ENCODE results near the gene ZNF804A. TPM values are rescaled to one million over a fixed set of nuclear protein-coding genes. Genes with fewer than 3 reads are reported as not detected.

ZNF804A gene
- total and polyA plus RNA-seq, 2 of the 4 experiments (the other 2 are of a cell fraction) = 2.2 to 2.7 TPM

DNA sequence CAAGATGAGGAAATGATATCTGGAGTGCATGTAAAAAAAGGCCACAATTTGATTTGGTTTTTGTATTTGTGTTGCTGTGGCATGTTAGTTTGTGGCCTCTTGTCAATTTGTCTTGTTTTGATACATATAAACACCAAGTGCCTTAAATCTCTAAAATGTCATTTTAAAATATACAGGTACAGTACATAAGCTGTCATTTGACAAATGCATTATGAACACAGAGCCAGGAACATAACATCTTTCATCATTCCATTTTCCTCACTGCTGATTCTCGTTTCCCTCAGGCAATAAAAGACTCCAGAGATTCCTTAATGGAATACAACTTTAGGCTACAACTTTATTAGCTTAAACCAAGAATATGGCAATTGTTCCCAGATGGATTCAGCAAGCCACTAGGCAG is 217.5 kb downstream of the ZNF804A start:
- Histone ChIP-seq H3K27me3 (ENCODE audit: control insufficient read depth, insufficient read depth, low read length) (no peaks in the 10 kb centered on the region), H3K23ac (ENCODE audit: low read depth, low read length) (no peak overlapping the region), H3K56ac (ENCODE audit: extremely low read depth, insufficient read depth, low read length) (no peak overlapping the region), H3K27ac (ENCODE audit: insufficient read depth, low read length) (no peak overlapping the region), H2BK120ac (ENCODE audit: low read depth, low read length) (no peak overlapping the region), H3K4me2 (ENCODE audit: low read depth, low read length) (no peak overlapping the region), H3K9me1 (ENCODE audit: insufficient read depth, low read length) (no peaks in the 10 kb centered on the region), H2BK5ac (ENCODE audit: low read depth, low read length, poor library complexity, severe bottlenecking) (no peak overlapping the region), H2AK9ac (replicated peaks; ENCODE audit: low read depth, low read length, poor library complexity) (no peak overlapping the region), H3K18ac (ENCODE audit: low read depth, low read length) (no peak overlapping the region), H3K9me3 (ENCODE audit: control insufficient read depth, insufficient read depth, low read length) (no peaks in the 10 kb centered on the region), H3K9ac (ENCODE audit: low read depth, low read length) (no peak overlapping the region), H2AK5ac (ENCODE audit: low read depth, low read length) (no peak overlapping the region), H3K36me3 (ENCODE audit: control insufficient read depth, insufficient read depth, low read length) (no peaks in the 10 kb centered on the region), H3K4me1 (ENCODE audit: control insufficient read depth, insufficient read depth, low read length) (no peaks in the 10 kb centered on the region), H4K8ac (ENCODE audit: low read depth in 2 of 2, low read length in 2 of 2) (no peak overlapping the region), H3K79me1 (ENCODE audit: low read depth in 1 of 2, low read length in 2 of 2) (no peaks in the 10 kb centered on the region), H3K4ac (ENCODE audit: low read depth, low read length) (no peak overlapping the region), H2AFZ (replicated peaks; ENCODE audit: low read length, poor library complexity) (no peak overlapping the region), H3K14ac (replicated peaks; ENCODE audit: low read depth, low read length) (no peak overlapping the region), H4K20me1 (ENCODE audit: insufficient read depth, low read length) (no peaks in the 10 kb centered on the region), H2BK20ac (ENCODE audit: low read depth, low read length) (no peak overlapping the region), H2BK15ac (ENCODE audit: low read depth, low read length) (no peak overlapping the region), H4K5ac (ENCODE audit: low read depth, low read length) (no peak overlapping the region), H4K91ac (ENCODE audit: insufficient read depth, low read depth, low read length) (no peak overlapping the region), H3K4me3 (ENCODE audit: insufficient read depth, low read depth, low read length) (no peak overlapping the region)
- WGBS, 2 experiments (ENCODE audit: extremely low coverage in 2 of 2, insufficient read length in 1 of 2) = no CpG with 5 or more reads among the region's 1 CpG
- BruUV-seq (replicated peaks) = no TSS peak
- TF ChIP-seq, protein P1, sequence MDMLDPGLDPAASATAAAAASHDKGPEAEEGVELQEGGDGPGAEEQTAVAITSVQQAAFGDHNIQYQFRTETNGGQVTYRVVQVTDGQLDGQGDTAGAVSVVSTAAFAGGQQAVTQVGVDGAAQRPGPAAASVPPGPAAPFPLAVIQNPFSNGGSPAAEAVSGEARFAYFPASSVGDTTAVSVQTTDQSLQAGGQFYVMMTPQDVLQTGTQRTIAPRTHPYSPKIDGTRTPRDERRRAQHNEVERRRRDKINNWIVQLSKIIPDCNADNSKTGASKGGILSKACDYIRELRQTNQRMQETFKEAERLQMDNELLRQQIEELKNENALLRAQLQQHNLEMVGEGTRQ (IDR thresholded peaks at IDR 0.05; ENCODE audit: low read depth, low read length) = no peak
- TF ChIP-seq RFX5 (IDR thresholded peaks at IDR 0.05; ENCODE audit: low read depth, low read length) (no peak), CHD1 (IDR thresholded peaks at IDR 0.05; ENCODE audit: low read depth, low read length) (no peak), RCOR1 (IDR thresholded peaks at IDR 0.05; ENCODE audit: insufficient replicate concordance, low read length) (no peak), CEBPB (IDR thresholded peaks at IDR 0.05; ENCODE audit: low read depth, low read length) (no peak), SMC3 (IDR thresholded peaks at IDR 0.05; ENCODE audit: low read depth, low read length) (no peak), MAZ (IDR thresholded peaks at IDR 0.05; ENCODE audit: borderline replicate concordance, low read depth, low read length) (no peak), MXI1 (IDR thresholded peaks at IDR 0.05; ENCODE audit: borderline replicate concordance, low read depth, low read length) (no peak), FOS (IDR thresholded peaks at IDR 0.05; ENCODE audit: low read depth, low read length) (no peak), NFE2L2 (IDR thresholded peaks at IDR 0.05; ENCODE audit: low read depth, low read length) (no peak)
- TF ChIP-seq, protein P2, sequence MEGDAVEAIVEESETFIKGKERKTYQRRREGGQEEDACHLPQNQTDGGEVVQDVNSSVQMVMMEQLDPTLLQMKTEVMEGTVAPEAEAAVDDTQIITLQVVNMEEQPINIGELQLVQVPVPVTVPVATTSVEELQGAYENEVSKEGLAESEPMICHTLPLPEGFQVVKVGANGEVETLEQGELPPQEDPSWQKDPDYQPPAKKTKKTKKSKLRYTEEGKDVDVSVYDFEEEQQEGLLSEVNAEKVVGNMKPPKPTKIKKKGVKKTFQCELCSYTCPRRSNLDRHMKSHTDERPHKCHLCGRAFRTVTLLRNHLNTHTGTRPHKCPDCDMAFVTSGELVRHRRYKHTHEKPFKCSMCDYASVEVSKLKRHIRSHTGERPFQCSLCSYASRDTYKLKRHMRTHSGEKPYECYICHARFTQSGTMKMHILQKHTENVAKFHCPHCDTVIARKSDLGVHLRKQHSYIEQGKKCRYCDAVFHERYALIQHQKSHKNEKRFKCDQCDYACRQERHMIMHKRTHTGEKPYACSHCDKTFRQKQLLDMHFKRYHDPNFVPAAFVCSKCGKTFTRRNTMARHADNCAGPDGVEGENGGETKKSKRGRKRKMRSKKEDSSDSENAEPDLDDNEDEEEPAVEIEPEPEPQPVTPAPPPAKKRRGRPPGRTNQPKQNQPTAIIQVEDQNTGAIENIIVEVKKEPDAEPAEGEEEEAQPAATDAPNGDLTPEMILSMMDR (conservative IDR thresholded peaks at IDR 0.05; ENCODE audit: low read depth, low read length) = no peak
- TF ChIP-seq, protein P3, sequence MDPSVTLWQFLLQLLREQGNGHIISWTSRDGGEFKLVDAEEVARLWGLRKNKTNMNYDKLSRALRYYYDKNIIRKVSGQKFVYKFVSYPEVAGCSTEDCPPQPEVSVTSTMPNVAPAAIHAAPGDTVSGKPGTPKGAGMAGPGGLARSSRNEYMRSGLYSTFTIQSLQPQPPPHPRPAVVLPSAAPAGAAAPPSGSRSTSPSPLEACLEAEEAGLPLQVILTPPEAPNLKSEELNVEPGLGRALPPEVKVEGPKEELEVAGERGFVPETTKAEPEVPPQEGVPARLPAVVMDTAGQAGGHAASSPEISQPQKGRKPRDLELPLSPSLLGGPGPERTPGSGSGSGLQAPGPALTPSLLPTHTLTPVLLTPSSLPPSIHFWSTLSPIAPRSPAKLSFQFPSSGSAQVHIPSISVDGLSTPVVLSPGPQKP (IDR thresholded peaks at IDR 0.05; ENCODE audit: borderline replicate concordance, low read depth, low read length) = no peak
- in situ Hi-C loops (cut with MboI; ENCODE audit: low sequenced_read_pairs) = no loop called here
- POLR2A ChIA-PET (ENCODE audit: unreplicated experiment) = no interaction called here
- intact Hi-C loops (cut with micrococcal nuclease) = no loop called here
- no peak for DNase-seq
- dilution Hi-C loops (cut with HindIII; ENCODE audit: low sequenced_read_pairs, unreplicated experiment) = no loop called here
- CTCF ChIA-PET = no interaction called here
- ATAC-seq (ENCODE audit: low read depth) = no peak
